ENCODE data around the gene KCNN4.
"Not testable (repeated sequence)": the region's sequence is repeated elsewhere in the genome, so short reads cannot be mapped to it uniquely, and the experiment has no call there.

The KCNN4 gene

DNA sequence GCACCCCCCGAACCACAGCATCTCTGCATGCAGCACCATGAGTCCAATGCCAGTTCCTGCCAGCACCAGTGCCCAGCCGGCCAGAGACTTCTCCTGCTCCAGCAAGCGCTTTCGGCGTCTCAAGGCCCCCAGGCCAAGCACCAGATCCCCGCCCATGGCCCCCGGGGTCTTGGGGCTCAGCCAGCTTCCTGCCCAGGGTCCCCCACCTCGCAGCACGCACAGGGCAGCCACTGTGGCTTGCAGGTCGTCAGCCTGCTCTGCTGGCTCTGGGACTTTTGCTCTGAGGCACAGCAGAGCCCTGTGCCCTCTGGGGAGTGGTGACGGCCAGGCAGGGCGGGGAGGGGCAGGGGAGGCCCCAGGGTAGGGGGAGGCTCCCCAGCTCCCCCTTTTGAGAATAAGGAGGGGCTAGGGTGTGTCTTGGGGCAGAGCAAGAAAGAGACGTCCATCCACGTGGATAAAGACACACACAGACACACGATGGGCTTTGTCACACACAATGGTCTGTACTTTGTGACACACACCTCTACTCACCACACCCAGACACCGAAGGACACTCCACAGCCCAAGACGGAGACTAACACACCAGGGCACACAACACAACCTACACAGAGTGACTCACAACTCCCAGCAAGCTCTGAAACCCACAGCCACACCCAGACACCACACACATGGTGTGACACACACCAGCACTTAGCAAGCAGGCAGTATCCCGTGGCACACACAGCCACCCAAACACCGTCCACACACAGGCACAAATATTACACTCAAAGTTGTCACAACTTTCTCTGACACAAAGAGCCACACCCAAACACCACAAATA lies at the start of gene KCNN4:
KCNN4 (minus strand) TSS at position 268 of the 820 bp plus-strand sequence; CDS start at position 156, 112 bp downstream.
- peak within 1 kb of the TSS; percentile 79 for H3K4me3 ChIP-seq (ENCODE audit: low read depth, low read length)
- H3K79me2 ChIP-seq (ENCODE audit: control insufficient read depth, insufficient read depth, low read length, unreplicated experiment): peaks cover 4% of the 10 kb centered on the region
- no peak within 1 kb of the TSS for H2AFZ ChIP-seq (ENCODE audit: low read length, unreplicated experiment)
- H3K36me3 ChIP-seq (ENCODE audit: insufficient read depth, low read length): no peaks in the 10 kb centered on the region
- H3K27ac ChIP-seq (ENCODE audit: low read depth, low read length): no peak within 1 kb of the TSS
- H3K27me3 ChIP-seq (ENCODE audit: insufficient read depth, low read length): no peaks in the 10 kb centered on the region
- H3K4me1 ChIP-seq (ENCODE audit: control insufficient read depth, insufficient read depth, low read length, unreplicated experiment): peaks cover 28% of the 10 kb centered on the region

GRCh38 chr19:43826787-43827754 lies 46.3 kb upstream of the KCNN4 start, which contains the start of gene ZNF283:
Gene ZNF283, plus strand, starts transcription at chr19:43827321. Its CDS starts 6,184 bp downstream, at chr19:43833505.
- Histone ChIP-seq H3K36me3 (ENCODE audit: insufficient read depth, low read length) (peaks cover 22% of the 10 kb centered on the region), H2AFZ (ENCODE audit: low read length, unreplicated experiment) (peak within 1 kb of the TSS; percentile 85), H3K79me2 (ENCODE audit: control insufficient read depth, insufficient read depth, low read length, unreplicated experiment) (peaks cover 5% of the 10 kb centered on the region), H3K27me3 (ENCODE audit: insufficient read depth, low read length) (0 out of 2 replicates have a peak, but pooled peaks cover under 1% of the 10 kb centered on the region), H3K4me1 (ENCODE audit: control insufficient read depth, insufficient read depth, low read length, unreplicated experiment) (no peaks in the 10 kb centered on the region), H3K27ac (ENCODE audit: low read depth, low read length) (peak within 1 kb of the TSS; percentile 43; the same call in 1 of the 2 replicates), H3K4me3 (ENCODE audit: low read depth, low read length) (peak within 1 kb of the TSS; percentile 92)

GRCh38 chr19:43824572-43824971 lies 43.8 kb upstream of the KCNN4 start:
- H3K79me2 ChIP-seq (ENCODE audit: control insufficient read depth, insufficient read depth, low read length, unreplicated experiment); H3K27ac ChIP-seq (ENCODE audit: low read depth, low read length); H3K36me3 ChIP-seq (ENCODE audit: insufficient read depth, low read length); H3K27me3 ChIP-seq (ENCODE audit: insufficient read depth, low read length); H2AFZ ChIP-seq (ENCODE audit: low read length, unreplicated experiment); H3K4me1 ChIP-seq (ENCODE audit: control insufficient read depth, insufficient read depth, low read length, unreplicated experiment); H3K4me3 ChIP-seq (ENCODE audit: low read depth, low read length): not testable (repeated sequence)

DNA sequence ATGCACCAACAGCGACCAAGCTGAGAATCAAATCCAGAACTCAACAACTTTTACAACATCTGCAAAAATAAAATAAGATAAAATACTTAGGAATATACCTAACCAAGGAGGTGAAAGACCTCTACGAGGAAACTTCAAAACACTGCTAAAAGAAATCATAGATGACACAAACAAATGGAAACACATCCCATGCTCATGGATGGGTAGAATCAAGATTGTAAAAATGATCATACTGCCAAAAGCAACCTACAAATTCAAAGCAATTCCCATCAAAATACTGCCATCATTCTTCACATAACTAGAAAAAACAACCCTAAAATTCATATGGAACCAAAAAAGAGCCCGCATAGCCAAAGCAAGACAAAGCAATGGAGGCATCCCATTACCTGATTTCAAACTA lies 43.1 kb upstream of the KCNN4 start:
- H3K4me1 ChIP-seq (ENCODE audit: control insufficient read depth, insufficient read depth, low read length, unreplicated experiment); H3K36me3 ChIP-seq (ENCODE audit: insufficient read depth, low read length); H3K79me2 ChIP-seq (ENCODE audit: control insufficient read depth, insufficient read depth, low read length, unreplicated experiment); H2AFZ ChIP-seq (ENCODE audit: low read length, unreplicated experiment); H3K27ac ChIP-seq (ENCODE audit: low read depth, low read length); H3K4me3 ChIP-seq (ENCODE audit: low read depth, low read length); H3K27me3 ChIP-seq (ENCODE audit: insufficient read depth, low read length): not testable (repeated sequence)

GRCh38 chr19:43820884-43821215 lies 40.1 kb upstream of the KCNN4 start:
- Histone ChIP-seq H3K4me1 (ENCODE audit: control insufficient read depth, insufficient read depth, low read length, unreplicated experiment) (no peaks in the 10 kb centered on the region), H3K4me3 (ENCODE audit: low read depth, low read length) (peak overlapping the region; percentile 80), H3K79me2 (ENCODE audit: control insufficient read depth, insufficient read depth, low read length, unreplicated experiment) (no peaks in the 10 kb centered on the region), H2AFZ (ENCODE audit: low read length, unreplicated experiment) (peak overlapping the region; percentile 82), H3K27ac (ENCODE audit: low read depth, low read length) (no peak overlapping the region), H3K27me3 (ENCODE audit: insufficient read depth, low read length) (peaks cover 8% of the 10 kb centered on the region; the same call in 1 of the 2 replicates), H3K36me3 (ENCODE audit: insufficient read depth, low read length) (no peaks in the 10 kb centered on the region)

DNA sequence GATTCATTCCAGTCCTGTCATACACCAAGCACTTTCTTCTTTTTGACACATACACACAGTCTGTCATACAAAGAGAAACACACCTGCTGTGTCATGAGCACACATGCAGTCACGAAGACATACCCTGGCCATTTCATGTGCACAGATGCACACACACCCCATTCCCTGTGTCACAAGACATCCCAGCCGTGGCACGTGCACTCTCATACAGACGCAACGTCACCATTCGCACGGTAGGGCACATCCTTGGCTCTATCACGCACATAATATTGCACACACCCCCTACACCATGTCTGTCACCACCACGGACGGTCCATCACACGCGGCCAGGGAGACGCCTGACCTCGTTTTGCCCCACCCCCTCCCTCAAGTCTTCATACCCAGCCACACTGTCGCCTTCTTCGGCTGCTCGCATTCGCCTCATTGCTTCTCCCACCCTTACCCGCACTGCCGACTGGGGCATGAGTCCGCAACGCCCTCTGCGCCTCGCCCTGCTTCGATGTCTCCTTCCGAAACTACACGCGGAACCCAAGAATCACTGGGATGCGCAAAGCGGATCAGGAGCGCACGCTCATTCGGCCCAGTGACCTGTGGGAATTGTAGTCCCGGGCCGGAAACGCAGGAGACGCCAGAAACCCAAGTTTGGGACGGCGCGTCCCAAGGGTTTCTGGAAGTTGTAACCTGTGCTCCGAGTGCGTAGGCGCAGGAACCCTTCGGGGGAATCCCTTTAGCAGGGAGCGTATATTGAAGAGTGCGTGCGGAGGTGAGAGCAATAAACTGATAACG lies 39.5 kb upstream of the KCNN4 start:
- Histone ChIP-seq H3K27ac (ENCODE audit: low read depth, low read length) (no peak overlapping the region), H3K27me3 (ENCODE audit: insufficient read depth, low read length) (peaks cover 8% of the 10 kb centered on the region; the same call in 1 of the 2 replicates), H3K4me1 (ENCODE audit: control insufficient read depth, insufficient read depth, low read length, unreplicated experiment) (no peaks in the 10 kb centered on the region), H3K4me3 (ENCODE audit: low read depth, low read length) (peak overlapping the region; percentile 80), H2AFZ (ENCODE audit: low read length, unreplicated experiment) (peak overlapping the region; percentile 82), H3K36me3 (ENCODE audit: insufficient read depth, low read length) (no peaks in the 10 kb centered on the region), H3K79me2 (ENCODE audit: control insufficient read depth, insufficient read depth, low read length, unreplicated experiment) (no peaks in the 10 kb centered on the region)

DNA sequence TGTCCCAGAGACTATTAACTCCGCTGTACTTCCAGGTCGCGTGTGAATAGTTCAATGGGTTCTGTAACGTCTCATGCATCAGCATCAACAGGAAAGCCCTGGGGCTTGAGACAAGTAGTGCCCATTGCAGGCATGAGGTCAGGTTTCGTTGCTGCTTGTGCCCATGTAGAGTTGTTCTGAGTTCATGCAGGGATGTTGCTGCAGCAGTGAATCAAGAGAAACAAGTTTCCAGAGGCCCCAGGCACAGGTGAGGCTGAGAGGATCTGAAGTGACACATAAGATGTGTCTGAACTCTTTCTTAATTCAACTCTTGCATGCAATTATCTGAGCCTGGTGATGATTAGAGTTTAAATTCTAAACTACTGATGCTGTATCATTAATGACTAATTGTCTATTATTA lies 37.7 kb upstream of the KCNN4 start:
- no peak overlapping the region for H3K27ac ChIP-seq (ENCODE audit: low read depth, low read length)

DNA sequence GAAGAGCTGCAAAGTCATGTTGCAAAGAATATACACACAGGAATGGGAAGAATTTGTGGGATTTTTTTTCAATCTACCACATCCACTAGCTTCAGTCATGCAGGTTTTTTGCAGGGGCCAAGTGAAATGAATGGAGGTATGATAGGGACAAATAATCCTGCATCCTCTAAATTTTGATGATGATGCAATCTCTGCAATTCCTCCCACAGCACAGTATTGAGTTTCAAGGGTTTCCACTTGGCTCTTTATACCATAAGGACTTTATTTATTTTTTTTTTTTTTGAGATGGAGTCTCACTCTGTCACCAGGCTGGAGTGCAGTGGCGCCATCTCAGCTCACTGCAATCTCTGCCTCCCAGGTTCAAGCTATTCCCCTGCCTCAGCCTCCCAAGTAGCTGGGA lies 36.7 kb upstream of the KCNN4 start:
- not testable (repeated sequence) for H3K79me2 ChIP-seq (ENCODE audit: control insufficient read depth, insufficient read depth, low read length, unreplicated experiment); H3K27me3 ChIP-seq (ENCODE audit: insufficient read depth, low read length); H3K27ac ChIP-seq (ENCODE audit: low read depth, low read length); H3K36me3 ChIP-seq (ENCODE audit: insufficient read depth, low read length); H2AFZ ChIP-seq (ENCODE audit: low read length, unreplicated experiment); H3K4me1 ChIP-seq (ENCODE audit: control insufficient read depth, insufficient read depth, low read length, unreplicated experiment); H3K4me3 ChIP-seq (ENCODE audit: low read depth, low read length)

More for the DNA sequence above, 37.7 kb upstream of the KCNN4 start:
- no peaks in the 10 kb centered on the region for H3K79me2 ChIP-seq (ENCODE audit: control insufficient read depth, insufficient read depth, low read length, unreplicated experiment)
- H3K27me3 ChIP-seq (ENCODE audit: insufficient read depth, low read length): peaks cover 8% of the 10 kb centered on the region; the same call in 1 of the 2 replicates
- H3K36me3 ChIP-seq (ENCODE audit: insufficient read depth, low read length): no peaks in the 10 kb centered on the region
- no peak overlapping the region for H3K4me3 ChIP-seq (ENCODE audit: low read depth, low read length)
- H2AFZ ChIP-seq (ENCODE audit: low read length, unreplicated experiment): no peak overlapping the region
- H3K4me1 ChIP-seq (ENCODE audit: control insufficient read depth, insufficient read depth, low read length, unreplicated experiment): no peaks in the 10 kb centered on the region

- no peak overlapping the region for H2AFZ ChIP-seq (ENCODE audit: low read length, unreplicated experiment)
Observed at GRCh38 chr19:43814663-43815352, 34.0 kb upstream of the KCNN4 start.

More at GRCh38 chr19:43814663-43815352, 34.0 kb upstream of the KCNN4 start:
- H3K4me3 ChIP-seq (ENCODE audit: low read depth, low read length): no peak overlapping the region
- H3K36me3 ChIP-seq (ENCODE audit: insufficient read depth, low read length): no peaks in the 10 kb centered on the region
- no peaks in the 10 kb centered on the region for H3K79me2 ChIP-seq (ENCODE audit: control insufficient read depth, insufficient read depth, low read length, unreplicated experiment)
- H3K4me1 ChIP-seq (ENCODE audit: control insufficient read depth, insufficient read depth, low read length, unreplicated experiment): no peaks in the 10 kb centered on the region
- H3K27me3 ChIP-seq (ENCODE audit: insufficient read depth, low read length): no peaks in the 10 kb centered on the region
- no peak overlapping the region for H3K27ac ChIP-seq (ENCODE audit: low read depth, low read length)

Measured in ACC112 (cell line).